HL-60 (cell line): ENCODE results near the gene ACOT13.

Experiments
- DNase-seq, 2 experiments: peaks; one replicate each; pipeline ENCODE4 v3.0.0-alpha.2; 2010 to 2020; ENCODE audit warnings: low read depth in 1 of 2, low spot score in 1 of 2
- H3K27ac ChIP-seq: fragments of 250-450 bp; sonication (Bioruptor Pico); replicated peaks from 2 replicates; pipeline ENCODE4 v1.5.1; 2020; ENCODE audit warnings: mild to moderate bottlenecking, moderate library complexity
- H3K27me3 ChIP-seq: fragments of 250-450 bp; sonication (Bioruptor Pico); 2 replicates; pipeline ENCODE4 v1.5.1; 2021; ENCODE audit warnings: mild to moderate bottlenecking, moderate library complexity; ENCODE audit not compliant: insufficient read depth, poor library complexity, severe bottlenecking
- H3K4me3 ChIP-seq: replicated peaks from 2 replicates; pipeline ENCODE4 v1.5.1; 2011; ENCODE audit warnings: mild to moderate bottlenecking, control low read depth, low read length; ENCODE audit not compliant: insufficient read depth
- GABPA ChIP-seq: IDR thresholded peaks from 2 replicates; pipeline ENCODE4 v1.6.1; 2012; ENCODE audit warnings: low read depth
- POLR2AphosphoS5 ChIP-seq: IDR thresholded peaks from 2 replicates; pipeline ENCODE4 v1.6.1; 2012; ENCODE audit warnings: low read depth
- SPI1 ChIP-seq: IDR thresholded peaks from 2 replicates; pipeline ENCODE4 v1.6.1; 2012; ENCODE audit warnings: low read depth, mild to moderate bottlenecking, borderline replicate concordance
- TF ChIP-seq, protein P1 (sequence below): IDR thresholded peaks from one replicate; pipeline ENCODE4 v1.5.1; 2011; ENCODE audit warnings: low read length, control low read depth, inconsistent platforms; ENCODE audit not compliant: insufficient read depth
- TF ChIP-seq, protein P2 (sequence below): IDR thresholded peaks from 2 replicates; pipeline ENCODE4 v1.6.1; 2012; ENCODE audit warnings: low read depth; ENCODE audit not compliant: insufficient replicate concordance

ACOT13 gene

DNA sequence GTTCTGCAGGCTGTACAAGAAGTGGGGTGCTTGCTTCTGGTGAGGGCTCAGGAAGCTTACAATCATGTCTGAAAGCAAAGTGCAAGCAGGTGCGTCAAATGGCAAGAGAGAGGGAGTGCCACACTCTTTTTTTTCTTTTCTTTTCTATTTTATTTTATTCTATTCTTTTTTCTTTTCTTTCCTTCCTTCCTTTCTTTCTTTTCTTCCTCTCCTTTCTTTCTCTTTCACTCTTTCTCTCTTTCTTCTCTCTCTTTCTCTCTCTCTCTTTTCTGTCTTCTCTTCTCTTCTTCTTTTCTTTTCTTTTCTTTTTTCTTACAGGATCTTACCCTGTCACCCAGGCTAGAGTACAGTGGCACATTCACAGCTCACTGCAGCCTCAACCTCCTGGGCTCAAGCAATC, 19.5 kb downstream of the ACOT13 start:
- no peak overlapping the region for H3K4me3 ChIP-seq
- H3K27me3 ChIP-seq = no peaks in the 10 kb centered on the region
- no peak overlapping the region for H3K27ac ChIP-seq
- TF ChIP-seq, protein P1, sequence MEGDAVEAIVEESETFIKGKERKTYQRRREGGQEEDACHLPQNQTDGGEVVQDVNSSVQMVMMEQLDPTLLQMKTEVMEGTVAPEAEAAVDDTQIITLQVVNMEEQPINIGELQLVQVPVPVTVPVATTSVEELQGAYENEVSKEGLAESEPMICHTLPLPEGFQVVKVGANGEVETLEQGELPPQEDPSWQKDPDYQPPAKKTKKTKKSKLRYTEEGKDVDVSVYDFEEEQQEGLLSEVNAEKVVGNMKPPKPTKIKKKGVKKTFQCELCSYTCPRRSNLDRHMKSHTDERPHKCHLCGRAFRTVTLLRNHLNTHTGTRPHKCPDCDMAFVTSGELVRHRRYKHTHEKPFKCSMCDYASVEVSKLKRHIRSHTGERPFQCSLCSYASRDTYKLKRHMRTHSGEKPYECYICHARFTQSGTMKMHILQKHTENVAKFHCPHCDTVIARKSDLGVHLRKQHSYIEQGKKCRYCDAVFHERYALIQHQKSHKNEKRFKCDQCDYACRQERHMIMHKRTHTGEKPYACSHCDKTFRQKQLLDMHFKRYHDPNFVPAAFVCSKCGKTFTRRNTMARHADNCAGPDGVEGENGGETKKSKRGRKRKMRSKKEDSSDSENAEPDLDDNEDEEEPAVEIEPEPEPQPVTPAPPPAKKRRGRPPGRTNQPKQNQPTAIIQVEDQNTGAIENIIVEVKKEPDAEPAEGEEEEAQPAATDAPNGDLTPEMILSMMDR = no peak
- no peak for TF ChIP-seq GABPA
- TF ChIP-seq, protein P2, sequence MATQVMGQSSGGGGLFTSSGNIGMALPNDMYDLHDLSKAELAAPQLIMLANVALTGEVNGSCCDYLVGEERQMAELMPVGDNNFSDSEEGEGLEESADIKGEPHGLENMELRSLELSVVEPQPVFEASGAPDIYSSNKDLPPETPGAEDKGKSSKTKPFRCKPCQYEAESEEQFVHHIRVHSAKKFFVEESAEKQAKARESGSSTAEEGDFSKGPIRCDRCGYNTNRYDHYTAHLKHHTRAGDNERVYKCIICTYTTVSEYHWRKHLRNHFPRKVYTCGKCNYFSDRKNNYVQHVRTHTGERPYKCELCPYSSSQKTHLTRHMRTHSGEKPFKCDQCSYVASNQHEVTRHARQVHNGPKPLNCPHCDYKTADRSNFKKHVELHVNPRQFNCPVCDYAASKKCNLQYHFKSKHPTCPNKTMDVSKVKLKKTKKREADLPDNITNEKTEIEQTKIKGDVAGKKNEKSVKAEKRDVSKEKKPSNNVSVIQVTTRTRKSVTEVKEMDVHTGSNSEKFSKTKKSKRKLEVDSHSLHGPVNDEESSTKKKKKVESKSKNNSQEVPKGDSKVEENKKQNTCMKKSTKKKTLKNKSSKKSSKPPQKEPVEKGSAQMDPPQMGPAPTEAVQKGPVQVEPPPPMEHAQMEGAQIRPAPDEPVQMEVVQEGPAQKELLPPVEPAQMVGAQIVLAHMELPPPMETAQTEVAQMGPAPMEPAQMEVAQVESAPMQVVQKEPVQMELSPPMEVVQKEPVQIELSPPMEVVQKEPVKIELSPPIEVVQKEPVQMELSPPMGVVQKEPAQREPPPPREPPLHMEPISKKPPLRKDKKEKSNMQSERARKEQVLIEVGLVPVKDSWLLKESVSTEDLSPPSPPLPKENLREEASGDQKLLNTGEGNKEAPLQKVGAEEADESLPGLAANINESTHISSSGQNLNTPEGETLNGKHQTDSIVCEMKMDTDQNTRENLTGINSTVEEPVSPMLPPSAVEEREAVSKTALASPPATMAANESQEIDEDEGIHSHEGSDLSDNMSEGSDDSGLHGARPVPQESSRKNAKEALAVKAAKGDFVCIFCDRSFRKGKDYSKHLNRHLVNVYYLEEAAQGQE = no peak
- no peak for TF ChIP-seq POLR2AphosphoS5
- no peak for TF ChIP-seq SPI1
- DNase-seq = no peak

DNA sequence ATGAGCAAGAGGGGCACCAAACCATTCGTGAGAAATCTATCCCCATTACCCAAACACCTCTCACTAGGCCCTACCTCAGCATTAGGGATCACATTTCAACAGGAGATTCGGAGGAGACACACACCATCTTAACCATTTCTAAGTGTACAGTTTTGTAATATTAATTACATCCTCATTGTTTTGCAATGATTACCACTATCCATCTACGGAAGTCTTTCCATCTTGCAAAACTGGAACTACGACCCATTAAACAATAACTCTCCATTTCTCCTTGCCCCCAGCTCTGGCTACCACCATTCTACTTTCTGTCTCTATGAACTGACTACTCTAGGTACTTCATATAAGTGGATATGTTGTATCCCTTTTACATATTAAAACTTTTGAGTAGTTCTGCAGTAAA, 20.1 kb downstream of the ACOT13 start:
- Histone ChIP-seq H3K27me3 (no peaks in the 10 kb centered on the region), H3K27ac (no peak overlapping the region), H3K4me3 (no peak overlapping the region)
- TF ChIP-seq GABPA (no peak), POLR2AphosphoS5 (no peak), SPI1 (no peak)
- TF ChIP-seq, protein P2 = no peak
- TF ChIP-seq, protein P1 = no peak
- DNase-seq = no peak

GRCh38 chr6:24689964-24690363, 23.1 kb downstream of the ACOT13 start:
- no peak for DNase-seq
- Histone ChIP-seq H3K27me3 (no peaks in the 10 kb centered on the region), H3K4me3 (no peak overlapping the region), H3K27ac (no peak overlapping the region)
- TF ChIP-seq GABPA (no peak), SPI1 (no peak), POLR2AphosphoS5 (no peak)
- TF ChIP-seq, protein P1 = no peak
- TF ChIP-seq, protein P2 = no peak
